NCI-H2196 (cell line): Measurements from ENCODE around the gene REEP1.
A peak's percentile ranks its signal among the peaks of the same experiment; 100 is the strongest.

Experiments used
- DNase-seq: peaks from one replicate; lab custom pipeline; 2025; ENCODE audit not compliant: unreplicated experiment; lab: John Stamatoyannopoulos, UW

Gene REEP1

DNA sequence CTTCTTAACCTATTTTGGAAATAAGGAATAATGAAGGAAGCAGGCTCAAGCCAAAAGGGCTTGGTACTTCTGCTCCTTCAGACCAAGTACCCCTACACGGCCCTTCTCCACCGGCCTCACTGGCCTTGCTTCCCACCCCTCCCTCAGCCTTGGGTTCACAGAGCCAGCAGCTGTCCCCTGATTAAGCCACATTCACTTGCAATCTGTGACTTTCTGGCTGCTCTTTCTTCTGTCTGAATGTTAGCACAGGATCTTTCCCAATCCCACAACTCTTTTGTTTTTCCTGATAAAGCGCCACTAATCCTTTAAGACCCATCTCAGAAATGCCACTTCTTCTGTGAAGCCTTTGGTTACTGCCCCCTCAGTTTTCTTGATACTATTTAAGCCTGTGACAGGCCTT, 52.4 kb downstream of the REEP1 start:
- DNase-seq, result no peak

DNA sequence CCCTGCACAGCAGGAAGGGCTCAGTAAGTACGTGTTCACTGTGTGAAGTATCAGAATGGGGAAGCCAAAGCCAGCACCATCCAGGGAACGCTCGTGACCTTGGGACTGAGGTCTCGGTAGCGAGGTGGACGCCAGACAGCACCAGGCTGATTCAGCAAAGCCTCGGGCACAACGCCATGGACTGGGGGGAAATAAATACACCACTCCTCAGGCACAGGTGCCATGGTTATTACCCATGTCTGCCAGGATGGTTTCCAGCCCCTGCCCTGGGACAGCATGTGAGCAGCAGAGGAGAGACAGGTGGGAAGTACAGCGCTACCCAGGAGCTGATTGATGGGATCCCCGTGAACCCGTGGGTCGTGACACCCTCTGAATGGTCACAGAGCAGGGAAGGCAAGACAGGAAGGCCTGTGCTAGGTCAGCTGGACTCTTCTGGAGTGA, 53.0 kb downstream of the REEP1 start:
- no peak for DNase-seq

DNA sequence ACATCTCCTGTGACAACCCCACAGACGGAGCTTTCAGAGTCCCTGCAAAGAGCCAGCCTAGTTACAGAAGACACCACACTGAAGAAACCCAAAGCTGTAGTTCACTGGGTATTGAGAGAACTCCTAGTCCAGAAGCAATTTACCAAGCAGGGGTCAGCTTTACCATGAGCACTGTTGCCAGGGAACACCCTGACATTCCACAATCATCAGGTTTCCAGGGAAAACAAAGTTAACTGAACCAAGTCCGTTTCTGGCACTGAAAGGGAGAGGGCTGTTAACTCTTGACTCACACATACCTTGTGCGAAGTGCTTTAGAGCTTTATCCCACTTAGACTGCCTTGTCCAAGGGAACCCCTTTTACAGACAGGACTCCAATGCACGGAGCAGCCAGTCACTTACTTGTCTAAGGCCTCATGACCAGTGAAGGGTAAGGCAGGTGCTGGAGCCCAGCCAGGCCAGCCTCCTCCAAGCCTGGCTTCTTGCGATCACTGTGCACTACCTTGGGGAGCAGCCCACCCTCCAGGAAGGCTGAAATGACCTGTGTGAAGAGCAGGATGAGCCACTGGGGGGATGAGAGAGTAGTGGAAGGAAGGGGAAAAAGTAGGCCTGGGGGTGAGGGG, 53.9 kb downstream of the REEP1 start:
- DNase-seq, result no peak

DNA sequence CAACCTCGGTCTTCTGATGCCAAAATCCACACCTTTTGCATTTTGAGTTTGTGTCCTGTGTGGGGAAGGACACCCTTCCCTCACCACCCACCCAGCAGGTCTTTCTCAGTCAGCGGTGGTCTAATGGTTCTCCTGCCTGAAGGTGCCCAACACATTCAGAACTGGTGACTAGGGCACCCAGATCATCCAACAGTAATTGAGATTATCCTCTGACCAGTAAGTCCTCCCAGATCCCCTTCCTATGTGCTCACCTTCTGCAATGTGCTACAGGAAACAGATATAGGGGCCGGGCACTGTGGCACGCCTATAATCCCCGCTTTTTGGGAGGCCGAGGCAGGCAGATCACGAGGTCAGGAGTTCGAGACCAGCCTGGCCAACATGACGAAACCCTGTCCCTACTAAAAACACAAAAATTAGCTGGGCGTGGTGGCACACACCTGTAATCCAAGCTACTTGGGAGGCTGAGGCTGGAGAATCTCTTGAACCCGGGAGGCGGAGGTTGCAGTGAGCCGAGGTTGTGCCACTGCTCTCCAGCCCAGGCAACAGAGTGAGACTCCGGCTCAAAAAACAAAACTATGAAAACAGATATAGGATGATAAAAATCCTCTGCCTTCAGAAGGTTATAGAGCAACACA, 56.2 kb downstream of the REEP1 start:
- no peak for DNase-seq

DNA sequence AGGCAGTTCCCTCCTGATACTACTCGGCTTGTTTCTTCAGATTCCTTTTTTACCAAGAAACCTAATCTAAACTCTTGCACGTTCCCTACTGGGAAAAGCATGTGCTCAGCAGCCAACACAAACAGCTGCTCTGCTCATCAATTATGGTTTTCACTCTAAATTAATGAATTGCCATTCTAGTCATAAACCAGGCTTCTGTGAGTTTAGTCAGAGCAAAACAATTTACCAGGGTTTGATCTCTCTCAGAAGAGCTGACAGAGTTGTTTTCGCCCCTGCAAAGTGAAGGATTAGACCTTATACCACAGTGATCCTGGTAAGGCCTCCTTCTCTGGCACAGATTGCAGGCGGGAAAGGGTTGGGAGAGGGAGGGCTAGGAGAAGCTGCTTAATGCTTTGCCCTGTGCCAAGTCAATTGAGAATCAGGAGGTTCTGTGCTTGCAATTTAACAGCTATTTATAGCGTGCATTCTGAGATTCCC, 57.2 kb downstream of the REEP1 start:
- no peak for DNase-seq

DNA sequence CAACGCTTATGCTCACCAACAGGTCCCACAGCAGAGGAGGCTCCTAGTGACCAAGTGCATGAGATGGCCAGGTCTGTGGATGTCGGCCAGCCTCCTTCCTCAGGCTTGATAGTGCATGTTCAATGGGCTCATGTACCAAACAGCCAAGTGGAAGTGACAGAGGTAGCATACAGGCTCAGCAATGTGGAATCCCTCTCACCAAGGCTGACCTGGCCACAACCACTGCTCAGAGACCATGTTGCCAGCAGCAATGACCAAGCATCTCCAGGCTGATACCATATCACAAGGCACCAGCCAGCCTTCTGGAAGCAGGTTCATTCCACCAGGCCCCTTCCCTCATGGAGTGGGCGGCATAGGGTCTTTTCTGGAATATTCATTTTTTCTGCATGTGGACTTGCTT, 61.5 kb downstream of the REEP1 start:
- DNase-seq, result no peak

DNA sequence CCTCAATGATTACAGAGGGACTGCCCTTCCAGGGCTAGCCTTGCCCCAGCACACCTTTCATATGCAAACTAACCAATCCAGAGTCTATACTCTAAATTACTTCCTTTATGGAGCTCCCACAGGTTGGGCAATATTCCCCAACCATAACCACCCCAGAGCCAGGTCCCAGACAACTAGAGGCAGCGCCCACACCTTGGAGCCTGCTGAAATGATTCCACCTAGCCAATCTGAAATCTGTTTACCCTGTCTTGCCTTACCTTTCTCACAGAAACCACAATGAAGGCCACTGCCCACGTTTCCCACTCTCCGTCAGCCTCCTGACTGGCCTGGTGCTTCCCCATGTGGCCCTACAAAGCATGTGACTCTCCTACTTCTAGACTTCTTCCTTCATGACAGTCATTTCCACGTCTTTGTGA, 62.0 kb downstream of the REEP1 start:
- no peak for DNase-seq

DNA sequence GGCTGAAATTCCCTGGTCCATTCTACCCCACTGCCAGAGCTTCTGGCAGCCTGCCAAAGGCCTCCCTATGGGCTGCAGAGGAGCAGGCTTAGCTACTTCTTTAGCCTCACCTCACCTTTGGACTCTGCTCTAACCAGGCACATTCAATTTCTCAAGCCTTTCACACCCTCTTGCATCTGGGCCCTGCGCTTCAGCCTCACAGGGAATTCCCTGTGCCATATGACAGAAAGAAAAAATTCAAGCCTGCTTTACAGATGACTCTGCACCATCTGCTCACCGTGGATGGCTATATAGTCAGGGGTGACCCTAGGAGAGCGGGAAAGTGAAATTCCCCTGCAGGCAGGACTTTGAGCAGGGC, 62.5 kb downstream of the REEP1 start:
- peak; percentile 12 for DNase-seq

DNA sequence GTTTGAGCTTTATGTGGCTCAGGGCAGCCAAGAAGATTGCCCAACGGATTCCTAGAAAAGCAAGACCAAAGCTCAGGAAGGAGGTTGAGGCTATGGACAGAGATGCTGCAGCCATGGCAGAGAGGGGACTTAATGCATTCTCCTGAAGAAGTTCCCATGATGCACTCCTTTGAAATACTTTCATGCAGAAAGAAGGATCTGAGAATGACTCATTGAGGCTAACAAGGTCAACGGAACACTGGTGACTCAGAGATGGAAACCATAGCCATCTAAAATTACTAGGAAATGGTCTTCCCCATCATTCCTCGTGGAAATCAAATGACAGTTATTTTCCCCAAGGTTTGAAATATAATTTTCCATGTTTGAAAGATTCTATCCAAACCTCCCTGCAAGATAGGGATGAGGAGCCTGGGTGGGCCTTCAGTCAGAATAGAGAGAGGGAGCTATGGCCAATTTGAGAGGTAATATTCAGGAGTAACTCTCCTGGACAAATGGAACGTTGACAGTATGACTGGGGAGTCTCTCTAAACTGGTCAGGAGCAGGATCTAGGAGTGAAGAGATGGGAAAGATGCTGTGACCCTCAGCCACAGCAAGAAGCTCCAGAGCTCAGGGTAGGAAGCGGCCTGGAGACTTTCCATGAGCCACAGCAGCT, 63.0 kb downstream of the REEP1 start:
- DNase-seq, result no peak

DNA sequence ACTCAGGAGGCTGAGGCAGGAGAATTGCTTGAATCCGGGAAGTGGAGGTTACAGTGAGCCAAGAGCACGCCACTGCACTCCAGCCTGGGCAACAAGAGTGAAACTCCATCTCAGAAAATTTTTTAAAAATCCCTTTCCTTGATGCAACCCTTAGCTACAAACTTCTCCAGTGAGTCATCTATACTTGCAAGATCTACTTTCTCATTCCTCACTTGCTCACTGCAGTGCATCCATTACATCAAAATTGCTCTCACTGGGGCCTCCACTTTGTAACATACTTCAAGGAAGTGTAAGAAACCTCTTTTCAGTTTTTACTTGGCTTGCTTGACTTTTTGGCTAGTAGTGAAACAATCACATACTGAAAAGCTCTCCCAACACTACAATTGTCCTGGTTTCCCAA, 65.3 kb downstream of the REEP1 start:
- no peak for DNase-seq

DNA sequence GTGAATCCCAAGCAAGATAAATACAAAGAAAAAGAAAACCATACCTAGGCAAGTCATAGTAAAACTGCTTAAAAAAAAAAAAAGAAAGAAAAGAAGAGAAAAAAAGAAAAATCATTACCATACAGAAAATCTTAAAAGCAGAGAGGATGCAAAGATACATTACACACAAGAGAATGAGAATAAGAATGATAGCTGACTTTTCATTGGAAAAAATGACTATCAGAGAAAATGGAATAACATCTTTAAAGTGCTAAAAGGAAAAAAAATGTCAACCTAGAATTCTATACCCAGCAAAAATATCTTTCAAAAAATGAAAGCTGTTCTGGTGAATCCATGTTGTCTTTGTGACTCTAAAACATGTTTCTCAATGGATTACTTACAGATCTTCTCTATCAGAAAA, 66.2 kb downstream of the REEP1 start:
- DNase-seq, result no peak

DNA sequence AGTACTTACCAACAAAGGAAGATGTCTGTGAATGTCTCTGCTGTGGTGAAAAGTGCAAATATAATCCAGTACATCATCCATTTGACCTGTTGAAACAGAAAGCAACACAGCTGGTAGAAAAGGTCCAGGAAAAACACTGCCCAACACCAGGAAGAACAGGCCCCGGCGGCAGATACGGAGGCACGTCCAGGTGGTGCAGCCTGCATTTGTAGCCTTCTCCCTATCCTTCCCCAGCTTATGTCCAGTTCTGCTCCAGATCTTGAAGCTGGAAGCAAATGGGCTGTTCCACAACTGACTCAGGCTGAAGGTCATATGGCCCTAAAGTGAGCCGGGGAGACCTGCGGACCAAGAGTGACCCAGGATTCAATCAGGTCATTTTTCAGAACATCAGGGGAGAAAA, 73.5 kb downstream of the REEP1 start:
- no peak for DNase-seq

DNA sequence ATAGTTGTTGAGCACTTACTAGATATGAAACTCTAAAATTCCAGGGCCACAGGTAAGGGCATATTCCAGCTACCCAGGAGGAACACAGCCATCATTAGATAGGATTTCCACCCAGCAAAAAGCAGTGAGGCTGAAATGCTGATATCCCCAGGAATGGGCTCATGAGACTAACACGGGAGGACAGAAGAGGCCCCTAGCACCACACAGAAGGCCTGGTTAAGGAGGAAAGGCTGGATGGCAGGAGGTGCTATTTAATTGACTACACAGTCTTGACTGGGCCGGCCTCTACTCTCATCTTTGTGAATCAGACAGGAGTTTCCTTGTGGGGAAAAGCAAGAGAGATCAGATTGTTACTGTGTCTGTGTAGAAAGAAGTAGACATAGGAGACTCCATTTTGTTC, 76.4 kb downstream of the REEP1 start:
- DNase-seq, result no peak

DNA sequence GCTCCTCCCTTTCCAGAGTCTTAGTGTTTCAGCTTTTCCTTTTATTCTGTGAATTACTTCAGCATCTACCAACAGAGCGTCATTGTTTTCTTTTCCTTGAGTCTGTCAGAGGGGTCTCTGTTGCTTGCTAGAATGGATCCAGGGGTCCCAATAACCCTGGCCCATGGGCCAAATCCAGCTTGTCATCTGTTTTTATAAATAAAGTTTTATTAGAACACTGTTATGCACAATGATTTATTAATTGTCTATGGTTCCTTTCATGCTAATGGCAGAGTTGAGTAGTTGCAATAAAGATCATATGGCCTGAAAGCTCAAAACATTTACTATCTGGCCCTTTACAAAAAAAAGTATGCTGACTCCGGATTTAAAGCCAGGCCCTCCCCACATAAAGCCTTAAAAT, 79.3 kb downstream of the REEP1 start:
- no peak for DNase-seq

DNA sequence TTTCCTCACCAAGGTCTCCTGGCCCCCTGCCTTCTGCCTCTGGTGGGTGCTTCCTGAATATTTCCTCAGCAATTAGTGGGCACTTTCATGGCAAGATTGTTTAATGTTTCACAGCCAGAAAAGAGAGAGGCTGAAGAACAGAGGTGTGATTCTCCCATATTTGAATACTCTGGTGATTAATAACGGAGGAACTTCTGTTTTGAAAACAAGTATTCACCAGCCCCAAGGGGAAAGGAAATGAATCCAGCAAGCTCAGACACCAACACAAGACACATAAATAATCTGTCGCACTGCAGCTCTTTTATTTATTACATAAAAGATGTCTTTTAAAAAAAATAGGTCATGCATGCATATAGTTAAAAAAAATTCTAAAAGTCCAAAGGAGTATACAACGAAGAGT, 80.4 kb downstream of the REEP1 start:
- no peak for DNase-seq

DNA sequence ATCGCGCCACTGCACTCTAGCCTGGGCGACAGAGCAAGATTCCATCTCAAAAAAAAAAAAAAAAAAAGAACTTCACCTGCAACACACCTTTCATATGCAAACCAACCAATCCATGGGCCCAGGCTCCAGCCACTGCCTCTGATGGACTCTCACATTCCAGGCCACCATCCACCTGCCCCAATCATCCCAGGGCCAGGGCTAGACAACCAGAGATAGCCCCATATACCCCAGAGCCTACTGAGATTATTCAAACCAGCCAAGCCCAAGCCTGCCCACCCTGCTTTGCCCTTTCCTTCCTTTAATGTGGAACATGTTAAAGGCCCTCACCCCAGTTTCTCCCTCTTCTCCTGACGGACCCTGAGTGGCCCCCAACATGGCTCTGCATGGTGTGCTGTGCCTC, 81.1 kb downstream of the REEP1 start:
- DNase-seq, result no peak

DNA sequence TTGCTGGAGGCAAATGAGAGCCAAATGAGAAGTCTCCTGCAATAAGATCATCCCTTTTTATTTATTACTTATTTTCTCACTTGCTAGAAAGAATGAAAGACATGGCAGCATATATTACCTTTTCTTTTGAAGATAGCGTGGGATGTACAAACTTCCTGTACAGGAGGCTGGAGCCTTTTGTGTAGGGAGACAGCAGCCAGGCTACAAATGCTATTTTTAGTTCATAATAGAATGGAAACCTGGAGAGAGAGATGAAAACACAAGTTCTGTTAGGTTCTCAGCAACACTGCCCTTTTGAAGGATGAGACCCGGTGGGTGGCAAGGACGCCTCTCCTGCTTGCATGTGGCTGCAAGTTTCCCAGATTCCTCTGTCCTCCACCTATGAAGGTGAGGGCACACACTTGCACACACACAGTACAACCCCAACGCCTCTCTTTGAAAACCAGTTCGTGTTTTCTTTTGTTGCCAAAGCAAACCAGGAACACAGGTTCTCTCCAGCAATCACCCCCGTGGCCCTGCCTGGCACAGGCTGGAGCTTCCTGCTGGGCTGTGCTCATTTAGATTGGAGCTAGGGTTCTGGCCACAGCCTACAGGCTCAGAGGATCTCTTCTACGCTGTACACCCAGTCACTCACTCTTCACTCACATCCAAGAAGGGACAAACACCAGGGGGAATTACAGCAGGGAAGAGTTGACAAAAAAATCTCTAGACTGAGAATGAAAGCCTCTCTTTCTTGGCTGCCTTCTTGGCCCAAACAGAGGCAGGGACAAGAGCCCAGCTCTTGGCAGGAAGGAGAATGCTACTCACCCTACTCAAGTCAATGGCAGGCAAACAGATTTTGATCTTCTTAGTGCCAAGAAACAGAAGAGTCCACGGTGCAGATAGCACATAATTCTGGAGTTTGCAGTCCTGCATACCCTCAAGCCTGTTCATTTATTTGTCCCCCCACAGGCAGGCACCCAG, 82.6 kb downstream of the REEP1 start:
- peak; percentile 21 for DNase-seq

DNA sequence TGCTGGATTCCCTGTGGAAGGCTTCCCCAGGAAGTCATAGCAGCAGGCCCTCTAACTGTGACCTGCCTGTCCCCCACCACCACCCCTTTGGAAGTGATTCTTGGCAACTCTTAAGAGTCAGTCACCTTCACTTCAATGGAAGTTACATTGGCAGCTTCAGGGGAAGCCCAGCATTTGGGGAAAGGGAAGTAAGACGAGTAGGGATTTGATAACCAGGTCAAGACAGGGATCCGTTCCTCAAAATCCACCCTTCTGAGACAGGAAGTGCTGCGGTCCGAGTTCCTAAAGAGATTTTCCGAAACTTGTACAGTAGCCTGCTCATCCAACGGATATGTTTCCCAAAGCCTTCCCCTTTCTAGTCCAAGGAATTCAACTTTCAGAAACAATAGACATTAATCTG, 84.0 kb downstream of the REEP1 start:
- no peak for DNase-seq

DNA sequence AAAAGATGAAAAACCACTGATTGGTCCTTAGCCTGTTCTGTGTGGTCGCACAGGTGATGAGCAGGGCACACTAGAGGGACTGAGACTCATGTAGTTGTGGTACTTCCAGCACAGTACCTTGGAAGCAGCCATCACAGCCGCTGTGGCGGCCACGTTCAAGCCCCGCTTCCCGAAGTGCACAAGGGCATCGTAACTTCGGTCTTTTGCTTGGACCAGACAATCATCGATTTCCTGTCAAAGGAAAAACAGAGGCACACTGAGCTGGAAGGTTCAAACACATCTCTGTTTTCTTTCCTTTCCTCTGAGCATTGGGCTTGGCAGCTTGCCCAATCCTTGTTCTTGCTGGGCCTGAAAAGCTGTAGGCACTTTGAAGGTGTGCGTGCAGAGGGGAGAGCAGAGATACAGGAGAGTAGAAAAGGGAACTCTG, 85.6 kb downstream of the REEP1 start:
- no peak for DNase-seq

DNA sequence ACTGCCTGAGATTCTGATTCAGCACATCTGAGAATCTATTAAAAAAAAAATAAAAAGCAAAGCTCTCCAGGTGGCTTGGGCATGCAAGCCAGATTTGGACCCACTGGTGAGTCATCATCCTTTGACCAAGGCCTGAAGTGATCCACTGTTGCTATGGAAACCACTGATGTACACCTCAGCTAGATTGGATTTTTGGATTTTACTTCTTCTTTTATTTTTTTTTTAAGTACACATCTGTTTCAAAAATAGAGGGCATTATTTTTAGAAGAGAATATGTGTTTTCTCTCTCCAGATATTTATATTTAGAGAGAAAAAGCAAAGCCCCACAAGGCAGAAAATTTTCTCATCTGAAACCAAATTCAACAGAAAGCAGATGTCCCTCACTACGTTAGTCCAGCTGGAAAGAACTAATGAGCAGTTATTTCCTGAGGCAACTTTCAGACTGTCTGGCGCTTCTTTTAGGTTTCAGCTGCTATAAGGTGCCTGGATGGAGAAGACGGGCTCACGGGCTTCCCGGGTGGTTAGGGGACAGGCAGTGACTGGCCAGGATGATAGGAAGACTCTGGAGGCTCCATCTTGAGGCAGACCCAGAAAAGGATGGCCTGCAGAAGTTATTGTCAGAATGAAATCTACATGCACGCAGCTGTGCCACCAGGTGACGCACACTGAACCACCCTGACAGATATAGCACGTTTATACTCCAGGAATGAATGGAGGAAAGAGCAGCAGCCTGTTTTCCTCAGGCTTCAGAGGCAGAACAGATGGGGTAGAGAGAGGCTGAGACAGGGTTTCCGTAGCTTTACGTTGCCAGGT, 87.6 kb downstream of the REEP1 start:
- DNase-seq, result peak; percentile 36

DNA sequence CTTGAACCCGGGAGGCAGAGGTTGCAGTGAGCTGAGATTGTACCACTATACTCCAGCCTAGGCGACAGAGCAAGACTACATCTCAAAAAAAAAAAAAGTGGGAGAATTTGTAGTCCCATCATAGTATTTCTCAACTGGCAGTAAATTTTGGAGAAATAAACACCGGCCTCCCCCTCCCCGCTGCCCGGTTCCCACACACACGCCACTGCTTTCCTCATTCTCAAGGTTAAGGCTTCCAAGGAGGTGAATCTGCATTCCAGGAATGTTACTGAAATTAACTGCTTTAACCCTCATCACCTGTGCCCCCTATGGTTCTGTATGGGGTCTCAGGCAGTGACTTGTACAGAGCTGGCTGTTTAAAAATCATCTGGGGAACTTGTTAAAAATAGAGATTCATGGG, 88.2 kb downstream of the REEP1 start:
- DNase-seq, result no peak
